ENCODE data around the gene RHOT1.

GRCh38 chr17:32126746-32127145 lies 15.6 kb upstream of the RHOT1 start:
- no peak for TF ChIP-seq POLR2AphosphoS5 (IDR thresholded peaks at IDR 0.05; ENCODE audit: low read depth, low read length)
- no peak for TF ChIP-seq REST (IDR thresholded peaks at IDR 0.05; ENCODE audit: insufficient read depth in 1 of 2, low read depth in 2 of 2, low read length in 2 of 2)

All from PFSK-1 (cell line).